LNCAP (cell line): ENCODE data around the gene RLN3.

Experiments used
- TF ChIP-seq, protein P1 (sequence below): fragments of 450-650 bp; IDR thresholded peaks from 2 replicates; pipeline ENCODE4 v1.5.1; 2017; ENCODE audit warnings: mild to moderate bottlenecking

The RLN3 gene

DNA sequence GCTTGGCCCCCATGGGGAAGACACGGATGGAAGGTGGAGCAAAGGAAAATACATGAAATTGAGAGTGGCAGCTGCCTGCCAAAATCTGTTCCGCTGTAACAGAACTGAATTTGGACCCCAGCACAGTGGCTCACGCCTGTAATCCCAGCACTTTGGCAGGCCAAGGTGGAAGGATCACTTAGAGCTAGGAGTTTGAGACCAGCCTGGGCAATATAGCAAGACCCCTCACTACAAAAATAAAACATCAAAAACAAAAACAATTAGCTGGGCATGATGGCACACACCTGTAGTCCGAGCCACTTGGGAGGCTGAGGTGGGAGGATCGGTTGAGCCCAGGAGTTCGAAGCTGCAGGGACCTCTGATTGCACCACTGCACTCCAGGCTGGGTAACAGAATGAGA lies 24.5 kb downstream of the RLN3 start:
- TF ChIP-seq, protein P1, sequence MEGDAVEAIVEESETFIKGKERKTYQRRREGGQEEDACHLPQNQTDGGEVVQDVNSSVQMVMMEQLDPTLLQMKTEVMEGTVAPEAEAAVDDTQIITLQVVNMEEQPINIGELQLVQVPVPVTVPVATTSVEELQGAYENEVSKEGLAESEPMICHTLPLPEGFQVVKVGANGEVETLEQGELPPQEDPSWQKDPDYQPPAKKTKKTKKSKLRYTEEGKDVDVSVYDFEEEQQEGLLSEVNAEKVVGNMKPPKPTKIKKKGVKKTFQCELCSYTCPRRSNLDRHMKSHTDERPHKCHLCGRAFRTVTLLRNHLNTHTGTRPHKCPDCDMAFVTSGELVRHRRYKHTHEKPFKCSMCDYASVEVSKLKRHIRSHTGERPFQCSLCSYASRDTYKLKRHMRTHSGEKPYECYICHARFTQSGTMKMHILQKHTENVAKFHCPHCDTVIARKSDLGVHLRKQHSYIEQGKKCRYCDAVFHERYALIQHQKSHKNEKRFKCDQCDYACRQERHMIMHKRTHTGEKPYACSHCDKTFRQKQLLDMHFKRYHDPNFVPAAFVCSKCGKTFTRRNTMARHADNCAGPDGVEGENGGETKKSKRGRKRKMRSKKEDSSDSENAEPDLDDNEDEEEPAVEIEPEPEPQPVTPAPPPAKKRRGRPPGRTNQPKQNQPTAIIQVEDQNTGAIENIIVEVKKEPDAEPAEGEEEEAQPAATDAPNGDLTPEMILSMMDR = no peak

DNA sequence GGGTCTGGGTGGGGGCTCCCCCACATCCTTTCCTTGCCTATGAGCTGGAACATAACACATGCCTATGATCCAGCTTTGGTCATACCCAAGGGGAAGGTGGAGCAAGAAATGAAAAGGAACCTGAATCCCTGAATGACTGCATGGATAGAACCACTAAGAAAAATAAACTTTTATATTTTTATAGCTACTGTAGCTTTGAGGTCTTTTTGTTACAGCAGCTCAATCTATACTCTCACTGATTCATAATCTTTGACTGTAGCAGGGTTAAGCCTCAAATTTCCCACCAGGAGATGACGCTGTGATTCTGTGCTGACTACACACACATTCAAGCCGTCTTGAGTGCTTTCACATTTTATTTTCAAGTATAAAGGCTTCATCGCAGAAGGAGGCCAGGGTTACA lies 25.1 kb downstream of the RLN3 start:
- TF ChIP-seq, protein P1 = no peak

DNA sequence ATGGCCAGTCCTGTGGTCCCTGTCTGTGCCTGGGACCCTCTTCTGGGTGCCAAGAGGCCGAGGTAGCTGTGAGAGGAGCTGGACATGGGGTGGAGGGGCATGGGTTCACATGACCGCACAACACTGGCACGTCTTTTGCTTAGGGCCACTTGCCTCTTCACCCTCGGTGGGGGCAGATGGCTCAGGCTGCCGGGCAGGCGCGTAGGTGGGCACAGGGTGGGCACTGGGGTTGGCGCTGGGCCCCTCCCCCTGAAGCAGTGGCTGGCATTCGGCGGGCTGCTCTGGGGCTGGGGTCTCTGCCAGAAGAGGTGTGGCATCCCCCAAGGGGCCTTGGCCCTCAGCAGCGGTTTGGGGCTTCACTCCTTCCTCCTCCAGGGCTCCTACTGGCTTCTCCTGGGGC lies 25.6 kb downstream of the RLN3 start:
- TF ChIP-seq, protein P1 = no peak

DNA sequence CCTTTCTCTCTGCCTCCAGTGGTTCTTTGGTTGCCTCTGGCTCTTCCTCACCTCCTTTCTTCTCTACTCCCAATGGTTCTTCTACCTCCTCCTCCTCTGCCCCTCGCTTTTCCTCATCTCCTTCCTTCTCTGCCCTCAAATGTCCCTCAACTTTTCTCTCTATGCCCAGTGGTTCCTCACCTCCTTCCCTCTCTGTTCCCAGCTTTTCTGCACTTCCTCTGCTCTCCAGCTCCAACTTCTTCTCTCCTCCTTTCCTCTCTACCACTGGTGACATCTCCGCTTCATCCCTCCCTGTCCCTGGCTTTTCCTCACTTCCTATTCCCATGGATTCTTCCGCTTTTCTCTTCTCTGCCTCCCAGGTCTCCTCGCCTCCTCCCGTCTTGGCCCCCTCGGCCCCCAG lies 26.2 kb downstream of the RLN3 start:
- TF ChIP-seq, protein P1 = no peak

DNA sequence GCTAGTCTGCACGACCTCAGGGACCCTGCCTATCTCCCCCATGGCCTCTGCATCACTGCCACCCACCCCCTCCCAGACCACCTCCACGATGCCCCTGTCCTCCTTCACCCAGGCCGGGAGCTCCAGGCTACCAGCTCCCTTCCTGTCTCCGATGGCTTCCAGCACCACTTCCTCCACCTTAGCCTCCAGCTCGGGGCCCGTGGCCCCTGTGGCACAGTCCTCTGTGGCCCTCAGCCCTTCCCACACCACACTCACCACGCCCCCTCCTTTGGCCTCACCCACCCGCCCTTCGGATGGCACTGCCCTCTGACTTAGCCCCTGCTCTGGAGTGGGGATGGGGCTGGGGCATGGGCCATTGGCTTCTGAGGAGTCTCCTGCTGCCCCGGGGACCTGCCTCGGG lies 26.8 kb downstream of the RLN3 start:
- TF ChIP-seq, protein P1 = no peak

DNA sequence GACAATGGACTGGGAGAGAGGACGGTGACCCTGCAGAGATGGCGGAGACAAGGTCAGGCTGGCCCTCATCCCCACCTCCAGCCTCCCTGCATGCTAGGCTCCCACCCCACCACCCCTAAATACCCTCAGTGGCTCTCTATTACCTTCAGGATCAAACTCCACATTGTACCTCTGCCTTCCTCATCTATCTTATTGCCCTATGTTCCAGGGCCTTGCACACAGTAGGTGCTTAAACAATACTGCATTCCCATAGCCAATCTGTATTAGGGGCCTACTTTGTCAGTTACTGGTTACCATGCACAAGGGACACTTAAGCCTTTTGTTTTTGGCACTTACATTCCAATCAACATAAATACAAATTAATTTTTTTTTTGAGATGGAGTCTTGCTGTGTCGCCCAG lies 27.4 kb downstream of the RLN3 start:
- TF ChIP-seq, protein P1 = no peak

DNA sequence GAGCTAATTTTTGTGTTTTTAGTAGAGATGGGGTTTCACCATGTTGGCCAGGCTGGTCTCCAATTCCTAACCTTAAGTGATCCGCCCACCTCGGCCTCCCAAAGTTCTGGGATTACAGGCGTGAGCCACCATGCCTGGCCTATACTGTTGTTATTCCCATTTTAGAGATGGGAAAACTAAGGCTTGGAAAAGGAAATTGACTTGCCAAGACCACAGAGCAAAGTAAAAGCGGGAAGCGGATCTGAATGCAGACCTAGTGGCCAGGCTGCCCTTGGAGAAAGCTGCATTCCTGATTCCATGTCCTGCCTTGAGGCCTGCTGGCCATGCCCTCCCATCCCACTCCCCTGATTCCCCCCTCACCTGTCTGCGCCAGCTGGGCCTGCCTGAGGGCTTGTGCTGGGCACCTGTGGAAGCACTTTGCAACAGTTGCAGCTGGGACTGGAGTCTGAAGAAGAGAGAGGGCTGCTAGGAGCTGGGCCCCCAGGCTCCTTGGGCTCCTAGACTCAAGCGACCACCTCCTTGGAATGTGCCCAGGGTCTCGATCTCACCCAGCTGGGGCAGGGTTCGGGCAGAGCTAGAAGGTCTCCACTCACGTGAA lies 28.2 kb downstream of the RLN3 start:
- TF ChIP-seq, protein P1 = no peak
